Measurements from ENCODE around the gene WNT3A.

GRCh38 chr1:228062812-228063211 lies 56.0 kb downstream of the WNT3A start:
- TF ChIP-seq CTCF (IDR thresholded peaks at IDR 0.05), result no peak
- no peak for TF ChIP-seq POLR2A (IDR thresholded peaks at IDR 0.05)
